Panc1 (cell line): ENCODE measurements around the gene TKT. TPM values are rescaled to one million over a fixed set of nuclear protein-coding genes. Genes with fewer than 3 reads are reported as not detected.

Source experiments
- ATAC-seq: fragments of 200-7000 bp; cut with Tn5 transposase; 2 replicates; pipeline ENCODE4 v1.9.1; 2020; ENCODE audit warnings: mild to moderate bottlenecking, moderate library complexity
- BruUV-seq: library from RNA; stranded (reverse); fragments of 400-500 nt; replicated peaks from 2 replicates; lab custom pipeline; 2021; lab: Mats Ljungman, UMichigan
- CTCF ChIA-PET: fragments of 300-600 bp; sonication (Branson Sonifier 250); formaldehyde crosslinking; loops from one replicate; lab custom pipeline; 2022; ENCODE audit warnings: antibody characterized with exemption; lab: Charles Lee
- POLR2A ChIA-PET: fragments of 300-600 bp; sonication (Branson Sonifier 250); formaldehyde crosslinking; loops from one replicate; lab custom pipeline; 2022; ENCODE audit warnings: antibody characterized with exemption; lab: Charles Lee
- DNase-seq: peaks from one replicate; pipeline ENCODE4 v3.0.0-alpha.2; 2010; ENCODE audit warnings: low read depth, low spot score
- H3K27ac ChIP-seq: 2 replicates; pipeline ENCODE4 v1.5.1; 2011; ENCODE audit warnings: mild to moderate bottlenecking, low read length, inconsistent platforms
- H3K27me3 ChIP-seq: fragments of 200-500 bp; sonication (Bioruptor generic); 2 replicates; pipeline ENCODE4 v1.6.0; 2014; ENCODE audit warnings: low read length, inconsistent platforms; ENCODE audit not compliant: control insufficient read depth, insufficient read depth
- H3K36me3 ChIP-seq: fragments of 200-500 bp; sonication (Bioruptor generic); 2 replicates; pipeline ENCODE4 v1.5.1; 2014; ENCODE audit warnings: inconsistent platforms, mild to moderate bottlenecking, low read length, moderate library complexity; ENCODE audit not compliant: control insufficient read depth, insufficient read depth
- H3K4me1 ChIP-seq: 2 replicates; pipeline ENCODE4 v1.5.1; 2011; ENCODE audit warnings: inconsistent platforms, mild to moderate bottlenecking, low read length, moderate library complexity; ENCODE audit not compliant: control insufficient read depth, insufficient read depth
- H3K4me3 ChIP-seq, 2 experiments: 2 replicates each; pipeline ENCODE4 v1.5.1; 2011 to 2012; ENCODE audit warnings: low read depth in 2 of 2, low read length in 2 of 2, mild to moderate bottlenecking in 2 of 2, inconsistent platforms in 1 of 2, moderate library complexity in 1 of 2
- H3K9me3 ChIP-seq: fragments of 200-500 bp; sonication (Bioruptor generic); 2 replicates; pipeline ENCODE4 v1.5.1; 2014; ENCODE audit warnings: low read depth, mild to moderate bottlenecking, inconsistent platforms, low read length, moderate library complexity; ENCODE audit not compliant: control insufficient read depth, insufficient read depth
- CTCF ChIP-seq: fragments of 450-650 bp; IDR thresholded peaks from 2 replicates; pipeline ENCODE4 v1.5.1; 2017; ENCODE audit warnings: mild to moderate bottlenecking
- POLR2AphosphoS5 ChIP-seq: IDR thresholded peaks from 2 replicates; pipeline ENCODE4 v1.6.1; 2012; ENCODE audit warnings: mild to moderate bottlenecking, low read depth, low read length, moderate library complexity
- SIN3A ChIP-seq: IDR thresholded peaks from 2 replicates; pipeline ENCODE4 v1.6.1; 2012; ENCODE audit warnings: low read depth, mild to moderate bottlenecking, low read length, moderate library complexity, borderline replicate concordance; ENCODE audit not compliant: insufficient read depth
- TCF7L2 ChIP-seq: IDR thresholded peaks from 2 replicates; pipeline ENCODE4 v1.6.1; 2011; ENCODE audit warnings: mild to moderate bottlenecking, low read depth, low read length, inconsistent platforms
- in situ Hi-C: cut with HindIII; loops from 2 replicates; pipeline ENCODE4 v1.10.0; 2016; ENCODE audit warnings: low sequenced_read_pairs, low pct_unique_long_range_greater_than_20kb
- intact Hi-C: fragments of 100-400 bp; cut with micrococcal nuclease; formaldehyde crosslinking; loops from one replicate; pipeline ENCODE4 v1.10.0; 2022; ENCODE audit not compliant: unreplicated experiment
- total RNA-seq: library from RNA; stranded (reverse); gene quantifications from one replicate; pipeline ENCODE4 v1.2.1, GENCODE V29; 2021; ENCODE audit not compliant: unreplicated experiment
- TF ChIP-seq, protein P1 (sequence below), 2 experiments: IDR thresholded peaks; 2 replicates each; pipeline ENCODE4 v1.6.1; 2011 to 2012; ENCODE audit warnings: low read depth in 2 of 2, control low read depth in 1 of 2, low read length in 1 of 2, mild to moderate bottlenecking in 1 of 2, moderate library complexity in 1 of 2; ENCODE audit not compliant: insufficient read depth in 1 of 2

TKT gene
- total RNA-seq, 1 experiment from 2014 or later = 338 TPM

- CTCF ChIA-PET = interaction anchor here (0.6 to 0.9 kb wide), 3 partner anchors 62 to 78 kb away, joined by 3 to 4 read pairs (median 4); partner anchors contain the start of gene RFT1
- Histone ChIP-seq H3K4me3 (no peak overlapping the region), H3K4me1 (peaks cover 3% of the 10 kb centered on the region; the same call in 1 of the 2 replicates), H3K9me3 (no peaks in the 10 kb centered on the region), H3K27ac (no peak overlapping the region), H3K27me3 (no peaks in the 10 kb centered on the region), H3K36me3 (no peaks in the 10 kb centered on the region)
- TF ChIP-seq, protein P1, sequence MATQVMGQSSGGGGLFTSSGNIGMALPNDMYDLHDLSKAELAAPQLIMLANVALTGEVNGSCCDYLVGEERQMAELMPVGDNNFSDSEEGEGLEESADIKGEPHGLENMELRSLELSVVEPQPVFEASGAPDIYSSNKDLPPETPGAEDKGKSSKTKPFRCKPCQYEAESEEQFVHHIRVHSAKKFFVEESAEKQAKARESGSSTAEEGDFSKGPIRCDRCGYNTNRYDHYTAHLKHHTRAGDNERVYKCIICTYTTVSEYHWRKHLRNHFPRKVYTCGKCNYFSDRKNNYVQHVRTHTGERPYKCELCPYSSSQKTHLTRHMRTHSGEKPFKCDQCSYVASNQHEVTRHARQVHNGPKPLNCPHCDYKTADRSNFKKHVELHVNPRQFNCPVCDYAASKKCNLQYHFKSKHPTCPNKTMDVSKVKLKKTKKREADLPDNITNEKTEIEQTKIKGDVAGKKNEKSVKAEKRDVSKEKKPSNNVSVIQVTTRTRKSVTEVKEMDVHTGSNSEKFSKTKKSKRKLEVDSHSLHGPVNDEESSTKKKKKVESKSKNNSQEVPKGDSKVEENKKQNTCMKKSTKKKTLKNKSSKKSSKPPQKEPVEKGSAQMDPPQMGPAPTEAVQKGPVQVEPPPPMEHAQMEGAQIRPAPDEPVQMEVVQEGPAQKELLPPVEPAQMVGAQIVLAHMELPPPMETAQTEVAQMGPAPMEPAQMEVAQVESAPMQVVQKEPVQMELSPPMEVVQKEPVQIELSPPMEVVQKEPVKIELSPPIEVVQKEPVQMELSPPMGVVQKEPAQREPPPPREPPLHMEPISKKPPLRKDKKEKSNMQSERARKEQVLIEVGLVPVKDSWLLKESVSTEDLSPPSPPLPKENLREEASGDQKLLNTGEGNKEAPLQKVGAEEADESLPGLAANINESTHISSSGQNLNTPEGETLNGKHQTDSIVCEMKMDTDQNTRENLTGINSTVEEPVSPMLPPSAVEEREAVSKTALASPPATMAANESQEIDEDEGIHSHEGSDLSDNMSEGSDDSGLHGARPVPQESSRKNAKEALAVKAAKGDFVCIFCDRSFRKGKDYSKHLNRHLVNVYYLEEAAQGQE (IDR thresholded peaks at IDR 0.05; ENCODE audit: insufficient read depth in 1 of 2, low read depth in 2 of 2, low read length in 1 of 2) = no peak
- no peak for TF ChIP-seq CTCF
- no peak for TF ChIP-seq POLR2AphosphoS5
- TF ChIP-seq TCF7L2 = no peak
- no peak for TF ChIP-seq SIN3A
- in situ Hi-C loops (no loop called here), intact Hi-C loops (no loop called here)
- ATAC-seq (no peak), DNase-seq (no peak)
- BruUV-seq = no TSS peak
- POLR2A ChIA-PET = no interaction called here
Observed at GRCh38 chr3:53192608-53193007, 63.2 kb downstream of the TKT start.

DNA sequence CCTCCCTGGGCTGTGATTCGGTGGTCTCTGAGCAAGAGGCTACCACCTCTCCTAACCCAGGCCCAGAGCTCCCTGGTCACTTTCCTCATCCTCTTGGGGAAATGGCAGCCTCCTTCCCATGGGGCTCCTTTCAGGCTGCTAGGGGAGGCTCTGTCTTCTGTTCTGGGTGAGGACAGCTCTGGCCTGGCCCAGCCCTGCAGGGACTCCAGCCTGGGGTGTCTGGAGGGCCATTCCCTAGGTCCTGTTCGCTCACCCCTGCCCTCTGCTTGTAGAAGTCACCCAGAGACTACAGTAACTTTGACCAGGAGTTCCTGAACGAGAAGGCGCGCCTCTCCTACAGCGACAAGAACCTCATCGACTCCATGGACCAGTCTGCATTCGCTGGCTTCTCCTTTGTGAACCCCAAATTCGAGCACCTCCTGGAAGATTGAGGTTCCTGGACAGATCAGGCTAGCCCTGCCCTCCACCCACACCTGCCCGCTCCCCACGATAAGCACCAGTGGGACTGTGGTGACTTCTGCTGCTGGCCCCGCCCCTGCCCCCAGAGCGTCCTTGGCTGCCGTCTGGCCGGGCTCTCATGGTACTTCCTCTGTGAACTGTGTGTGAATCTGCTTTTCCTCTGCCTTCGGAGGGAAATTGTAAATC lies 63.9 kb downstream of the TKT start:
- CTCF ChIA-PET = interaction anchor here (0.9 kb wide), 1 partner anchor 78 kb away, joined by 4 read pairs; no protein-coding TSS in a partner anchor
- Histone ChIP-seq H3K9me3 (no peaks in the 10 kb centered on the region), H3K4me1 (peaks cover 3% of the 10 kb centered on the region; the same call in 1 of the 2 replicates), H3K4me3 (no peak overlapping the region), H3K36me3 (no peaks in the 10 kb centered on the region), H3K27ac (no peak overlapping the region), H3K27me3 (no peaks in the 10 kb centered on the region)
- POLR2A ChIA-PET = no interaction called here
- ATAC-seq = no peak
- intact Hi-C loops = no loop called here
- no peak for DNase-seq
- BruUV-seq = no TSS peak
- in situ Hi-C loops = no loop called here
- TF ChIP-seq SIN3A (no peak), POLR2AphosphoS5 (no peak)

DNA sequence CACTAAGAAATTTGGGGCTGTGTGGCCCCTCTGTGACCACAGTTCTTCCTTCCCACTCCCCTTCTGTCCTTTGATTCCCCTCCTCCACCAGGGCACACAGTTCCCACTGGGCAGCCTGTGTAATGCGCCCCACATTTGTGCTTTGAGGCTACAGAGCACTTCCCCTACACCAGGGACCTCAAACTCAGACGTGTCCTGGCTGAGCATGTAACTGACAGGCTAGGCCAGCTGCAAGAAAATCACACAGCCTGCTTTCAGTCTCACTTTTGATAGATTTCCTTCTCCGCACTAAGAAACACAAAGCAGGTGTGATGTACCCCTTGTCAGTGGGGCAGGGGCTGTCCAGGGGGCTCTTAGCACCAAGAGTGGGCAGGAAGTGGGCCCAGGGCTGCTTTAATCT lies 65.2 kb downstream of the TKT start:
- Histone ChIP-seq H3K4me3 (no peak overlapping the region), H3K27ac (no peak overlapping the region), H3K4me1 (no peaks in the 10 kb centered on the region), H3K9me3 (no peaks in the 10 kb centered on the region), H3K27me3 (no peaks in the 10 kb centered on the region), H3K36me3 (no peaks in the 10 kb centered on the region)
- DNase-seq (no peak), ATAC-seq (no peak)
- ChIA-PET POLR2A (no interaction called here), CTCF (no interaction called here)
- TF ChIP-seq SIN3A = no peak
- TF ChIP-seq CTCF = no peak
- no peak for TF ChIP-seq TCF7L2
- TF ChIP-seq, protein P1 (IDR thresholded peaks at IDR 0.05; ENCODE audit: insufficient read depth in 1 of 2, low read depth in 2 of 2, low read length in 1 of 2) = no peak
- no peak for TF ChIP-seq POLR2AphosphoS5
- intact Hi-C loops (no loop called here), in situ Hi-C loops (no loop called here)
- no TSS peak for BruUV-seq
